Gastroesophageal sphincter (tissue), 4 donors: ENCODE results near the gene MTARC1. TPM values are rescaled to one million over a fixed set of nuclear protein-coding genes. Genes with fewer than 3 reads are reported as not detected.

Experiments
- ATAC-seq: fragments of 150-250 bp; one replicate; pipeline ENCODE4 v1.9.1; 2016; ENCODE audit warnings: mild to moderate bottlenecking, moderate library complexity
- H3K27ac ChIP-seq, 4 donors: fragments of 200-600 bp; sonication (generic) in 3 of 4; 1 replicate in 3 of 4; 2 replicates in 1 of 4; pipeline ENCODE4 v1.5.1; 2016 to 2019
- H3K27me3 ChIP-seq: fragments of 200-600 bp; sonication (generic); one replicate; pipeline ENCODE4 v1.5.1; 2019
- H3K36me3 ChIP-seq, 2 donors: fragments of 200-600 bp; sonication (generic); one replicate each; pipeline ENCODE4 v1.5.1; 2019; ENCODE audit warnings: control low read depth in 1 of 2
- H3K4me1 ChIP-seq, 3 donors: fragments of 200-600 bp; sonication (generic); 1 replicate in 2 of 3; 2 replicates in 1 of 3; pipeline ENCODE4 v1.5.1; 2016 to 2019; ENCODE audit warnings: control low read depth in 2 of 3
- H3K4me3 ChIP-seq, 2 donors: fragments of 200-600 bp; sonication (generic); one replicate each; pipeline ENCODE4 v1.5.1; 2019; ENCODE audit warnings: mild to moderate bottlenecking in 1 of 2, moderate library complexity in 1 of 2
- H3K9me3 ChIP-seq, 3 donors: fragments of 200-600 bp; sonication (generic); one replicate each; pipeline ENCODE4 v1.5.1; 2017 to 2019; ENCODE audit warnings: control low read depth in 2 of 3
- CTCF ChIP-seq, 4 experiments: fragments of 200-600 bp in 2 of 4; fragments of 450-650 bp in 2 of 4; sonication (generic) in 1 of 4; IDR thresholded peaks; one replicate each; pipeline ENCODE4 v1.5.1; 2017 to 2019; ENCODE audit warnings: antibody characterized with exemption in 4 of 4, mild to moderate bottlenecking in 2 of 4, moderate library complexity in 2 of 4
- EP300 ChIP-seq: sonication (generic); formaldehyde crosslinking; IDR thresholded peaks from one replicate; pipeline ENCODE4 v1.6.1; 2017; ENCODE audit warnings: antibody characterized with exemption, mild to moderate bottlenecking
- POLR2A ChIP-seq, 2 donors: fragments of 450-650 bp; IDR thresholded peaks; one replicate each; pipeline ENCODE4 v1.6.1; 2017; ENCODE audit warnings: antibody characterized with exemption in 2 of 2, mild to moderate bottlenecking in 2 of 2, moderate library complexity in 1 of 2
- POLR2AphosphoS5 ChIP-seq: sonication (generic); formaldehyde crosslinking; IDR thresholded peaks from one replicate; pipeline ENCODE4 v1.6.1; 2017; ENCODE audit warnings: antibody characterized with exemption
- WGBS, 2 donors: methylation state at CpG; one replicate each; pipeline ENCODE4 v1.1.5; 2018; ENCODE audit warnings: low coverage in 1 of 2; 5-methylcytosine and 5-hydroxymethylcytosine counted together
- total RNA-seq, 4 donors: library from RNA; depleted of rRNA; stranded (reverse); fragments of >200 nt; gene quantifications; one replicate each; pipeline ENCODE4 v1.1.0, GENCODE V29; 2016

The MTARC1 gene
- total RNA-seq, 4 donors from 2014 or later: 3.7 to 8.1 (median 5.4) TPM

GRCh38 chr1:220791956-220792355 is 5.2 kb downstream of the MTARC1 start:
- H3K27ac ChIP-seq: peak overlapping the region in 3 of 4 donors; percentile 24 to 54 (median 50)
- H3K4me3 ChIP-seq: no peak overlapping the region
- TF ChIP-seq POLR2A (IDR thresholded peaks at IDR 0.05) (no peak), EP300 (no peak), CTCF (IDR thresholded peaks at IDR 0.05) (no peak), POLR2AphosphoS5 (peak; percentile 30)
- WGBS, 2 donors: 21 to 37% methylated on average over 5 of the region's 5 CpGs
- peak; percentile 78 for ATAC-seq
- no peaks in the 10 kb centered on the region for H3K27me3 ChIP-seq
- H3K4me1 ChIP-seq: peaks cover 0 to 50% (median 0%) of the 10 kb centered on the region in 3 donors
- H3K36me3 ChIP-seq: peaks cover 0 to 6% of the 10 kb centered on the region in 2 donors
- H3K9me3 ChIP-seq: no peaks in the 10 kb centered on the region

GRCh38 chr1:220796530-220796929 is 9.8 kb downstream of the MTARC1 start:
- Histone ChIP-seq H3K9me3 (no peaks in the 10 kb centered on the region), H3K4me3 (no peak overlapping the region), H3K27ac (no peak overlapping the region), H3K27me3 (no peaks in the 10 kb centered on the region), H3K4me1 (peaks cover 0 to 8% (median 0%) of the 10 kb centered on the region in 3 donors), H3K36me3 (peaks cover 0 to 51% of the 10 kb centered on the region in 2 donors)
- TF ChIP-seq POLR2A (IDR thresholded peaks at IDR 0.05) (no peak), CTCF (IDR thresholded peaks at IDR 0.05) (no peak), POLR2AphosphoS5 (no peak), EP300 (no peak)
- 90 to 91% methylated on average over 2 to 6 of the region's 10 CpGs for WGBS, 2 donors
- no peak for ATAC-seq

GRCh38 chr1:220797044-220797443 is 10.3 kb downstream of the MTARC1 start:
- no peak for ATAC-seq
- TF ChIP-seq CTCF (IDR thresholded peaks at IDR 0.05) (no peak), POLR2A (IDR thresholded peaks at IDR 0.05) (no peak), POLR2AphosphoS5 (no peak), EP300 (no peak)
- H3K4me1 ChIP-seq: peaks cover 0 to 3% (median 0%) of the 10 kb centered on the region in 3 donors
- no peaks in the 10 kb centered on the region for H3K9me3 ChIP-seq
- H3K27me3 ChIP-seq: no peaks in the 10 kb centered on the region
- peaks cover 0 to 56% of the 10 kb centered on the region in 2 donors for H3K36me3 ChIP-seq
- no peak overlapping the region for H3K4me3 ChIP-seq
- H3K27ac ChIP-seq: no peak overlapping the region

- Histone ChIP-seq H3K27me3 (no peaks in the 10 kb centered on the region), H3K27ac (no peak overlapping the region), H3K9me3 (no peaks in the 10 kb centered on the region), H3K4me1 (peaks cover 0 to 5% (median 0%) of the 10 kb centered on the region in 3 donors), H3K4me3 (no peak overlapping the region), H3K36me3 (peaks cover 0 to 57% of the 10 kb centered on the region in 2 donors)
- no peak for TF ChIP-seq EP300
- no peak for TF ChIP-seq CTCF (IDR thresholded peaks at IDR 0.05)
- TF ChIP-seq POLR2AphosphoS5: no peak
- no peak for TF ChIP-seq POLR2A (IDR thresholded peaks at IDR 0.05)
- WGBS, 2 donors: 83 to 87% methylated on average over 3 of the region's 3 CpGs
- ATAC-seq: no peak
Measured at GRCh38 chr1:220797553-220797952, 10.8 kb downstream of the MTARC1 start.

- H3K4me3 ChIP-seq: no peak overlapping the region
- no peaks in the 10 kb centered on the region for H3K9me3 ChIP-seq
- no peak for ATAC-seq
- no peak for TF ChIP-seq POLR2A (IDR thresholded peaks at IDR 0.05)
- TF ChIP-seq POLR2AphosphoS5: no peak
- TF ChIP-seq CTCF (IDR thresholded peaks at IDR 0.05): no peak
- TF ChIP-seq EP300: no peak
- peaks cover 0 to 57% of the 10 kb centered on the region in 2 donors for H3K36me3 ChIP-seq
- peaks cover 0 to 13% (median under 1%) of the 10 kb centered on the region in 3 donors for H3K4me1 ChIP-seq
- no peak overlapping the region for H3K27ac ChIP-seq
- H3K27me3 ChIP-seq: no peaks in the 10 kb centered on the region
- 83 to 90% methylated on average over 1 to 2 of the region's 2 CpGs for WGBS, 2 donors
Measured at GRCh38 chr1:220798338-220798737, 11.6 kb downstream of the MTARC1 start.
